ENCODE results near the gene XXYLT1. TPM values are rescaled to one million over a fixed set of nuclear protein-coding genes. Genes with fewer than 3 reads are reported as not detected.
A peak's percentile ranks its signal among the peaks of the same experiment; 100 is the strongest.

Gene XXYLT1
- total RNA-seq, 1 donor from 2014 or later: 41.1 TPM

GRCh38 chr3:195240939-195241338, 30.0 kb downstream of the XXYLT1 start:
- Mint-ChIP-seq H3K36me3 (ENCODE audit: low read depth) (peaks cover 8% of the 10 kb centered on the region), H3K4me1 (peaks cover 31% of the 10 kb centered on the region), H3K27ac (ENCODE audit: unreplicated experiment) (no peak overlapping the region), H3K4me3 (no peak overlapping the region), H3K27me3 (ENCODE audit: low read depth) (no peaks in the 10 kb centered on the region), H3K9me3 (no peaks in the 10 kb centered on the region)
- DNase-seq (ENCODE audit: low read depth, low spot score): no peak
- no peak for TF ChIP-seq CTCF (conservative IDR thresholded peaks at IDR 0.05)

DNA sequence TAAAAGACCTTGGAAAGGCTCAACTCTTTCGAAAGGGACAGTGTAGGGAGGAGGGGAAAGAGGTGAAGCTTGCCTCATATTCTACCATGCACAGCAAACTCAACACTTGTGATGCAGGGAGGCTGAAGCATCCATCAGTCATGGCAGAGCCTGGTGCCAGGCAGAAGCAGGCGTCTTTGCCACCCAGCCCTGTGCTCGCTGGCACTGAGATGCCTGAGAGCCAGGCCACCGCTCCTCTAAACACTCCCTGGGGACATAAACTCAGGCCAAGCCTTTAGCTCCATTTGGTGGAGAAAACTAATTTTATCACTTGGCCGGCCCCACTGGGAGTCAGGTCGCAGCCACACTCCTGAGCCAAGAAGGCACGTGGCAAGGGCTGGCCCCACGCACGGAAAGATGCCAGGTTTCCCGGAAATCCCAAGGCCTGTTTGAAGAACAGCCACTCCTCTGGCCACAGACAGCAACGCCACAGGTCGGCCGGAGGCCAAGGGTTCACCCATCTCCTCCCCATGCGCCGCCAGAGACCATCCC, 30.7 kb downstream of the XXYLT1 start:
- no peak for TF ChIP-seq CTCF (conservative IDR thresholded peaks at IDR 0.05)
- Mint-ChIP-seq H3K36me3 (ENCODE audit: low read depth) (peaks cover 9% of the 10 kb centered on the region), H3K4me1 (peaks cover 31% of the 10 kb centered on the region), H3K4me3 (no peak overlapping the region), H3K9me3 (no peaks in the 10 kb centered on the region), H3K27me3 (ENCODE audit: low read depth) (no peaks in the 10 kb centered on the region), H3K27ac (ENCODE audit: unreplicated experiment) (no peak overlapping the region)
- no peak for DNase-seq (ENCODE audit: low read depth, low spot score)

DNA sequence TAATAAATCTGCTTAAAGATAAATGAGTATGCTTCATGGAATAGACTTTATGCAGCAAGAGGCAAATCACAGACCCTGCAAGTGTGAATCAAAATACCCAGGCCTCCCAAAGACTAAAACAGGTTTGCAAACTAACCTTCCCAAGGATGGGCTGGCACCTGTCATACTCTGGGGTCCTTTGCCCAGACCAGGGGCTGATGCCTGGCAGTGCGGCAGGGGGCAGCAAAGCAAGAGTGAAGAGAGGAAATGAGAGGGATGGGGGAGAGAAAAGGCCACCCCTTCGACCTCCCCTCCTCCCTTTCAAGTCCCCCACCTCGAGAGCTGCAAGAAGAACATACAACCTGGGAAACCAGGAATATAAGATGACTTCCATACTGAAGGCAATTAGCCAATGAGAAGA, 31.8 kb downstream of the XXYLT1 start:
- peaks cover 31% of the 10 kb centered on the region for H3K4me1 Mint-ChIP-seq
- no peak for TF ChIP-seq CTCF (conservative IDR thresholded peaks at IDR 0.05)
- no peaks in the 10 kb centered on the region for H3K9me3 Mint-ChIP-seq
- DNase-seq (ENCODE audit: low read depth, low spot score): no peak
- no peak overlapping the region for H3K4me3 Mint-ChIP-seq
- no peak overlapping the region for H3K27ac Mint-ChIP-seq (ENCODE audit: unreplicated experiment)
- H3K27me3 Mint-ChIP-seq (ENCODE audit: low read depth): no peaks in the 10 kb centered on the region
- H3K36me3 Mint-ChIP-seq (ENCODE audit: low read depth): peaks cover 15% of the 10 kb centered on the region

DNA sequence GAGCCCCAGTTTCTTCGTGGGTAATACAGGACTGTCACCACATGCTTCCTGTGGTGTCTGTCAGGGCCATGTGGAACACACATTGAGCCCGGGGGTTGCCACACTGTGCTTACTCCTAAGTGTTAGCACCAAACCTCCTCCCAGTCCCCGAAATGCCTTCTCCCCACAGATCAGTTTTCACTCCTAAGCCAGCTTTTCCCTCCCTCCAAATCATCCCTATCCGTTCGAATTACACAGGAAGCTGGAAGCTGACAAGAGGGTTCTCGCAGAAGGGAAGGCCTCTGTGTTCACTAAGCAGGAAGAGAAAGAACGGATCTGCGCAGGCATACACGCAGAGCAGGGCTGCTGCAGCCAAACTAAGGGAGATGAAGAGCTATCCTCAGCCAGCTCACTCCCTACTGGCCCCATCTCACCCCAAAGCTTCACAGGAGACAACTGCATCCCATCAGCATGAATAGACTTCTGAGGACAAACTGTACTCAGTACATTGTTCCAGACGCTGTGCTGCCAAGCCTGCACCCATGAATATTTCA, 32.3 kb downstream of the XXYLT1 start:
- no peak for DNase-seq (ENCODE audit: low read depth, low spot score)
- Mint-ChIP-seq H3K36me3 (ENCODE audit: low read depth) (peaks cover 15% of the 10 kb centered on the region), H3K9me3 (no peaks in the 10 kb centered on the region), H3K27ac (ENCODE audit: unreplicated experiment) (peak overlapping the region; percentile 29), H3K27me3 (ENCODE audit: low read depth) (no peaks in the 10 kb centered on the region), H3K4me1 (peaks cover 27% of the 10 kb centered on the region), H3K4me3 (no peak overlapping the region)
- TF ChIP-seq CTCF (conservative IDR thresholded peaks at IDR 0.05): no peak

- peaks cover 17% of the 10 kb centered on the region for H3K36me3 Mint-ChIP-seq (ENCODE audit: low read depth)
- no peak for DNase-seq (ENCODE audit: low read depth, low spot score)
- H3K27ac Mint-ChIP-seq (ENCODE audit: unreplicated experiment): peak overlapping the region; percentile 81
These were observed 32.8 kb downstream of the XXYLT1 start for GRCh38 chr3:195238081-195238571.

More at GRCh38 chr3:195238081-195238571, 32.8 kb downstream of the XXYLT1 start:
- Mint-ChIP-seq H3K9me3 (peaks cover 2% of the 10 kb centered on the region), H3K4me1 (peaks cover 23% of the 10 kb centered on the region), H3K27me3 (ENCODE audit: low read depth) (no peaks in the 10 kb centered on the region), H3K4me3 (no peak overlapping the region)
- no peak for TF ChIP-seq CTCF (conservative IDR thresholded peaks at IDR 0.05)
